WTC11 (cell line): ENCODE measurements around the gene ARHGAP19. TPM values are rescaled to one million over a fixed set of nuclear protein-coding genes. Genes with fewer than 3 reads are reported as not detected.
A peak's percentile ranks its signal among the peaks of the same experiment; 100 is the strongest.

Source experiments
- ATAC-seq: fragments of 200-7000 bp; cut with Tn5 transposase; 2 replicates; pipeline ENCODE4 v1.10.0; 2021; ENCODE audit warnings: mild to moderate bottlenecking, moderate library complexity
- CTCF ChIA-PET: fragments of 300-600 bp; sonication (Branson Sonifier 250); formaldehyde crosslinking; loops from one replicate; lab custom pipeline; 2021; ENCODE audit warnings: antibody characterized with exemption; lab: Charles Lee
- POLR2A ChIA-PET: fragments of 350-600 bp; sonication (Branson Sonifier 250); formaldehyde crosslinking; loops from one replicate; lab custom pipeline; 2021; ENCODE audit warnings: antibody characterized with exemption; lab: Charles Lee
- DNase-seq: peaks from one replicate; pipeline ENCODE4 v3.0.0; 2021; ENCODE audit warnings: low spot score
- H3K27ac Mint-ChIP-seq: 2 replicates; pipeline ENCODE4 v1.8.0; 2021; ENCODE audit warnings: mixed read lengths
- H3K27me3 Mint-ChIP-seq: 2 replicates; pipeline ENCODE4 v1.8.0; 2021; ENCODE audit warnings: low read depth, mild to moderate bottlenecking, moderate library complexity, mixed read lengths
- H3K36me3 Mint-ChIP-seq: 2 replicates; pipeline ENCODE4 v1.8.0; 2021; ENCODE audit warnings: mixed read lengths
- H3K4me1 Mint-ChIP-seq: 2 replicates; pipeline ENCODE4 v1.8.0; 2022; ENCODE audit warnings: mixed read lengths
- H3K4me3 Mint-ChIP-seq: 2 replicates; pipeline ENCODE4 v1.8.0; 2021; ENCODE audit warnings: mild to moderate bottlenecking, moderate library complexity, mixed read lengths
- H3K9me3 Mint-ChIP-seq: 2 replicates; pipeline ENCODE4 v1.8.0; 2021; ENCODE audit warnings: mixed read lengths
- CDX4 ChIP-seq: fragments of 250-450 bp; sonication (Bioruptor Pico); IDR thresholded peaks from 2 replicates; pipeline ENCODE4 v1.9.0; 2021; ENCODE audit warnings: moderate library complexity, mild to moderate bottlenecking, inconsistent platforms, borderline replicate concordance
- CREM ChIP-seq: sonication (generic); formaldehyde crosslinking; IDR thresholded peaks from 2 replicates; pipeline ENCODE4 v1.8.1; 2022; ENCODE audit warnings: mild to moderate bottlenecking, missing genetic modification reagents, moderate library complexity
- ERG ChIP-seq: fragments of 250-450 bp; sonication (Bioruptor Pico); IDR thresholded peaks from 2 replicates; pipeline ENCODE4 v1.8.0; 2021; ENCODE audit warnings: mild to moderate bottlenecking
- GABPB1 ChIP-seq: sonication (generic); formaldehyde crosslinking; IDR thresholded peaks from 2 replicates; pipeline ENCODE4 v1.8.1; 2023; ENCODE audit warnings: mild to moderate bottlenecking, missing genetic modification reagents
- MAX ChIP-seq: sonication (generic); formaldehyde crosslinking; IDR thresholded peaks from 2 replicates; pipeline ENCODE4 v1.8.0; 2022; ENCODE audit warnings: mild to moderate bottlenecking, missing genetic modification reagents
- NR2C2 ChIP-seq: sonication (generic); formaldehyde crosslinking; IDR thresholded peaks from 2 replicates; pipeline ENCODE4 v1.8.0; 2022; ENCODE audit warnings: mild to moderate bottlenecking, missing genetic modification reagents
- PRDM15 ChIP-seq: sonication (generic); formaldehyde crosslinking; IDR thresholded peaks from 2 replicates; pipeline ENCODE4 v1.8.0; 2022; ENCODE audit warnings: missing genetic modification reagents
- PREB ChIP-seq: sonication (generic); formaldehyde crosslinking; IDR thresholded peaks from 2 replicates; pipeline ENCODE4 v1.8.1; 2022; ENCODE audit warnings: mild to moderate bottlenecking, missing genetic modification reagents, moderate library complexity, borderline replicate concordance
- SOX15 ChIP-seq: fragments of 250-450 bp; sonication (Bioruptor Pico); IDR thresholded peaks from 2 replicates; pipeline ENCODE4 v1.9.0; 2021; ENCODE audit warnings: mild to moderate bottlenecking
- TCF7 ChIP-seq: sonication (generic); formaldehyde crosslinking; IDR thresholded peaks from 2 replicates; pipeline ENCODE4 v1.8.0; 2022; ENCODE audit warnings: mild to moderate bottlenecking, low read depth, missing genetic modification reagents, moderate library complexity
- TP53 ChIP-seq: sonication (generic); formaldehyde crosslinking; IDR thresholded peaks from 2 replicates; pipeline ENCODE4 v1.8.1; 2023; ENCODE audit warnings: mild to moderate bottlenecking, missing genetic modification reagents
- ZBTB43 ChIP-seq: sonication (generic); formaldehyde crosslinking; IDR thresholded peaks from 2 replicates; pipeline ENCODE4 v1.8.1; 2023; ENCODE audit warnings: mild to moderate bottlenecking, missing genetic modification reagents
- ZNF281 ChIP-seq: sonication (generic); formaldehyde crosslinking; IDR thresholded peaks from 2 replicates; pipeline ENCODE4 v1.8.0; 2023; ENCODE audit warnings: mild to moderate bottlenecking, missing genetic modification reagents
- ZNF396 ChIP-seq: fragments of 250-450 bp; sonication (Bioruptor Pico); IDR thresholded peaks from 2 replicates; pipeline ENCODE4 v1.8.0; 2021; ENCODE audit warnings: mild to moderate bottlenecking, moderate library complexity, borderline replicate concordance
- ZNF416 ChIP-seq: fragments of 250-450 bp; sonication (Bioruptor Pico); IDR thresholded peaks from 2 replicates; pipeline ENCODE4 v1.9.0; 2021; ENCODE audit warnings: mild to moderate bottlenecking, inconsistent platforms
- total RNA-seq: library from RNA; stranded (reverse); gene quantifications from 3 replicates; pipeline ENCODE4 v1.2.3, GENCODE V29; 2021

The ARHGAP19 gene
- total RNA-seq, 1 experiment from 2014 or later: 42.2 TPM

- no peak for TF ChIP-seq ZNF396 (CRISPR knock-in tag)
- no peak for TF ChIP-seq SOX15 (CRISPR knock-in tag)
- TF ChIP-seq ZBTB43 (CRISPR knock-in tag): no peak
- Mint-ChIP-seq H3K27ac (no peak overlapping the region), H3K4me3 (no peak overlapping the region), H3K27me3 (no peaks in the 10 kb centered on the region), H3K4me1 (no peaks in the 10 kb centered on the region), H3K9me3 (no peaks in the 10 kb centered on the region), H3K36me3 (no peaks in the 10 kb centered on the region)
- no peak for DNase-seq
- ChIA-PET CTCF (interaction anchor here (0.5 to 1.5 kb wide), 3 partner anchors 19 to 553 kb away, joined by 3 to 4 read pairs (median 3); no protein-coding TSS in a partner anchor), POLR2A (interaction anchor here (0.7 kb wide), 1 partner anchor 19 kb away, joined by 3 read pairs; no protein-coding TSS in a partner anchor)
- peak; percentile 32; the same call in 1 of the 2 replicates for ATAC-seq
Measured at GRCh38 chr10:97215619-97216260, 76.7 kb downstream of the ARHGAP19 start.

- Mint-ChIP-seq H3K4me3 (no peak overlapping the region), H3K36me3 (no peaks in the 10 kb centered on the region), H3K4me1 (no peaks in the 10 kb centered on the region), H3K9me3 (no peaks in the 10 kb centered on the region), H3K27ac (no peak overlapping the region), H3K27me3 (no peaks in the 10 kb centered on the region)
- no peak for DNase-seq
- ATAC-seq: no peak
- TF ChIP-seq PREB (no peak), TP53 (CRISPR knock-in tag) (no peak), ZNF396 (CRISPR knock-in tag) (no peak), MAX (CRISPR knock-in tag) (no peak), ZNF416 (CRISPR knock-in tag) (no peak), NR2C2 (CRISPR knock-in tag) (no peak), PRDM15 (CRISPR knock-in tag) (no peak), ERG (no peak), GABPB1 (no peak), CDX4 (CRISPR knock-in tag) (no peak), TCF7 (CRISPR knock-in tag) (no peak), ZBTB43 (CRISPR knock-in tag) (no peak), ZNF281 (CRISPR knock-in tag) (no peak), CREM (CRISPR knock-in tag) (no peak)
- ChIA-PET POLR2A (no interaction called here), CTCF (interaction anchor here (0.9 to 14.6 kb wide), 2 partner anchors 15 to 138 kb away, joined by 3 to 364 read pairs; no protein-coding TSS in a partner anchor)
Measured at GRCh38 chr10:97213431-97213830, 79.0 kb downstream of the ARHGAP19 start.
